Stimulated activated CD4-positive, alpha-beta T cell treated with anti-CD3 and anti-CD28 coated beads, TNF-alpha, amount 100 ng/mL, for 24 hours (primary cell): Measurements from ENCODE around the gene ZNF595.
"Not testable (repeated sequence)": the region's sequence is repeated elsewhere in the genome, so short reads cannot be mapped to it uniquely, and the experiment has no call there.

ENCODE experiments used
- DNase-seq, 3 experiments: peaks; one replicate each; pipeline ENCODE4 v3.0.0-alpha.2; 2020; ENCODE audit warnings: low read depth in 3 of 3

The ZNF595 gene

GRCh38 chr4:52804-53479, at the start of gene ZNF595:
Gene ZNF595 (plus strand): TSS chr4:53321. CDS start chr4:53489, 168 bp downstream.
- peak in 1 of 3 experiments; percentile 0 for DNase-seq

GRCh38 chr4:9937-10870, 42.9 kb upstream of the ZNF595 start:
- DNase-seq: not testable (repeated sequence)

DNA sequence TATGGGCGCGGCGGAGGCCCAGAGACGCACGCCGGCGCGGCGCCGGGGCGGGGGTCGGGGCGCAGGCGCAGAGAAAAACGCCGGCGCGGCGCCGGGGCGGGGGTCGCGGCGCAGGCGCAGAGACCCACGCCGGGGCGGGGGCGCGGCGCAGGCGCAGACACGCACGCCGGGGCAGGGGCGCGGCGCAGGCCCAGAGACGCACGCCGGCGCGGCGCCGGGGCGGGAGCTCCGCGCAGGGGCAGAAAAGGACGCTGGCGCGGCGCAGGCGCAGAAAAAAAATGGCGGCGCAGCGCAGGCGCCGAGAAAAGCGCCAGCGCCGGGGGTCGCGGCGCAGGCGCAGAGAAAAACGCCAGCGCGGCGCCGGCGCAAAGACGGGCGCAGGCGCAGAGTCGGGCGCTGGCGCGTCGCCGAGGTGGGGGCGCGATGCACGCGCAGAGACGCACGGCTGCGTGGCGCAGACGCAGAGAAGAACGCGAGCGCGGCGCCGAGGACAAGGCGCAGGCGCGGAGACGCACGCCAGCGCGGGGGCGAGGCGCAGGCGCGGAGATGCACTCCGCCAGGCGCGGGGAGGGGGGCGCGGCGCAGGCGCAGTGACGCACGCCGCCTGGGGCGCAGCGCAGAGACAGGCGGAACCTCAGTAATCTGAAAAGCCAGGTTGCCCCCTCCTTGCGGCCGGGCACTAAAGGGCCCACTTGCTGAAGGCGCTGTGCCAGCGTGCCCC, 41.9 kb upstream of the ZNF595 start:
- not testable (repeated sequence) for DNase-seq

GRCh38 chr4:11816-12417, 41.2 kb upstream of the ZNF595 start:
- DNase-seq: peak in 1 of 3 experiments; percentile 35

DNA sequence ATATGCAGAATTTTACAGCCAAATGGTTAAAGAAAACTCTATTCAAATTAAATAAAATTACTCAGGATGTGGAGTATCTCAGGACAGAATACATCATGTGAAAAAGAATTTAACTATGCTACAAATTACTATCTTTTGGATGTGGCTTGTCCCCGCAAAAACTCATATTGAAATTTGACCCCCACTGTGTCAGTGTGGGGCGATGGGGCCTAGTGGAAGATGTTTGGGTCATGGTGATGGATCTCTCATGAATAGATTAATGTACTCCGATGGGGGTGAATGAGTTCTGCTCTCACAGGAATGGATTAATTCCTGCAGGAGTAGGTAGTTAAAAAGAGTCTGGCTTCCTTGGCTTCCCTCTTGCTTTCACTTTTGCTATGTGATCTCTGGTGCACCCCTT, 35.0 kb upstream of the ZNF595 start:
- DNase-seq: not testable (repeated sequence)

DNA sequence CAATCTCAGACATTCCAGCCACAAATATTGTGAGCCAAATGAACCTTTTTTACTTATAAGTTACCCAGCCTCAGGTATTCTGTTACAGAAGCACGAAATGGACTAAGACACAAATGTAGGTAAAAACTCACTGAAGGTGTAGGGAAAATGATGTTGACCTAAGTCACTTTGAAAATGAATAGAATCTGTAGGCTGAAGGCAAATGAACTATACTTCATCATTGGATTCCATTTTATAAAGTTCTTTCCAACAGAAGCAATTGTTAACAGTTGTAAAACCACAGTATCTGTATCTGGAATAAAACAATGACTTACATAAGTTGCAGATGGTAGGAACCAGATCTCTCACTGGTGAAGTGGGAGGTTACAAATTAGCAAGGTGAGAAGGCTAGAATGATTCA, 34.5 kb upstream of the ZNF595 start:
- DNase-seq: not testable (repeated sequence)

DNA sequence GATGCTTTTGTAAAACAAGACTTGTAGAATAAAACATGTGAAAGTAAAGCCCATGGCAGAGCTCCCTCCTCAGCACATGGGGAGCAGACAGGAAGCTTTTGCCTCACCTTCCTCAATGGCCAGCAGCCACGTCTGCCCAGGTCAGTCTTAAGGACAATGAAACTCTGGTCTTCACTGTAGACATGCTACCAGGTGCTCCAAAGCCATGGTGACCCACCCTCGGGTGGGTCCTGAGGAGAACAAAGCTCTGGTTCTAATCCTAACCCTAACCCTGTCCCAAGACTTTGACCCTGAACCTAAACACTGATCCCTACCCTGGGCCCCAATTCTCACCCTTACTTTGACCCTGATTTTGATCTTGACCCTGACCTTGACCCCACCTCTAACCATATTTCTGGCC, 30.2 kb upstream of the ZNF595 start:
- not testable (repeated sequence) for DNase-seq

- not testable (repeated sequence) for DNase-seq
Observed at GRCh38 chr4:24359-24758, 28.8 kb upstream of the ZNF595 start.

DNA sequence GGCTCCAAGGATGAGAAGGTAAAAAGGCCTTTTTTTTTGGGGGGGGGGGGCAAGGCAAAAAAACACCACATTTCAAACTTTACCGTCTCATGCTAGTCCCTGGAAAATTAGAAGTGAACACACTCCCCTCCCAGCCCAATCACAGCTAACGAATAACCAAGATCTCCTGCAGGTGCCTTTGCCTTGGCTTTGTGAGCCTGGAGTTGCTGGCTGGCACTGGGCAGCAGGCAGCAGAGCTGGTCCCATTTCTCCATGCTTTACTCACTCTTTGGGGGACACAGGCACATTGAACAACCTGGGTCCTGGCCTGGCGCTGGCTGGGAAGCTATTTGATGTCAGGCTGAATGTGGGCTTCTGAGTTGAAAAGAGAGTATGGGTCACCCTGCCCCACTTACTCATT, 25.6 kb upstream of the ZNF595 start:
- not testable (repeated sequence) for DNase-seq

DNA sequence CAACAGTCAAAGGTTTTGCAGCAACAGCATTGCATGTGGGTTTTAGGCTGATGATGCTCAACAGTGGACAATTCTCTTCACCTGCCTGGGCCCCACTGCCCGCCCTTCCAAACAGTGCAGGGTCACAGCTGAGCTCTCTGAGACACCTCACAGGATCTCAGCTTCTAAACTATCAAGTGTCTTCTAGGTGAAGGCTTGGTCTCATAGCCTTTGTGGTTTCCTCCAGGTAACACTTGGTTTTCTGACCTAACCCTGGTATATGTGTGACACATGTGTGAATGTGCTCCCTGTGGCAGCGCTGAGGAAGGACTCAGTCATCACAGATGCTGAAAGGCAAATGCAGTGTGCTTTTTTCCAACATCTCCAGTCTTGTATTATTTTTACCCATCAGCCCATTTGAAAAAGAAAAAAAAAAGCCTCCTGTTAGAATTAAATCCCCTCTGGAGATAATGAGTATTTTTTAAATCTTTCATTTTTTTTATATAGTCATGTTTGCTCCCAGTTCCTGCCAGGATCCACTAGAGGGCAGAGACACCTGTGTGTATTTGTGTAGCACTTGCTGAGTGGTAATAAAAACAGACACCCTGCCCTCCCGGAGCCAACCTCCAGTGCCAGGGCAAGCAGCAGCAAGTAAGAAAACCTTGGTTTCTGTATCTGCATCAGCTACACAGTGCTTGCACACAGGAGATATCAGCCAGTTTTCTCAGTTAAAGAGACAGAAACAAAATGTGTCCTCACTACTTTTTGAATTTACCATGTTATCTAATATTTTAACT, 24.2 kb upstream of the ZNF595 start:
- DNase-seq: not testable (repeated sequence)

- not testable (repeated sequence) for DNase-seq
Observed at GRCh38 chr4:33314-33713, 19.8 kb upstream of the ZNF595 start.

- not testable (repeated sequence) for DNase-seq
Observed at GRCh38 chr4:36559-37415, 16.3 kb upstream of the ZNF595 start.

DNA sequence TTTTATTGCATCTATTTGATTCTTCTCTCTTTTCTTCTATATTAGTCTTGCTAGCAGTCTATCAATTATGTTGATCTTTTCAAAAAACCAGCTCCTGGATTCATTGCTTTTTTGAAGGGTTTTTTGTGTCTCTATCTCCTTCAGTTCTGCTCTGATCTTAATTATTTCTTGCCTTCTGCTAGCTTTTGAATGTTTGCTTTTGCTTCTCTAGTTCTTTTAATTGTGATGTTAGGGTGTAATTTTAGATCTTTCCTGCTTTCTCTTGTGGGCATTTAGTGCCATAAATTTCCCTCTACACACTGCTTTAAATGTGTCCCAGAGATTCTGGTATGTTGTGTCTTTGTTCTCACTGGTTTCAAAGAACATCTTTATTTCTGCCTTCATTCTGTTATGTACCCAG, 14.9 kb upstream of the ZNF595 start:
- DNase-seq: not testable (repeated sequence)

DNA sequence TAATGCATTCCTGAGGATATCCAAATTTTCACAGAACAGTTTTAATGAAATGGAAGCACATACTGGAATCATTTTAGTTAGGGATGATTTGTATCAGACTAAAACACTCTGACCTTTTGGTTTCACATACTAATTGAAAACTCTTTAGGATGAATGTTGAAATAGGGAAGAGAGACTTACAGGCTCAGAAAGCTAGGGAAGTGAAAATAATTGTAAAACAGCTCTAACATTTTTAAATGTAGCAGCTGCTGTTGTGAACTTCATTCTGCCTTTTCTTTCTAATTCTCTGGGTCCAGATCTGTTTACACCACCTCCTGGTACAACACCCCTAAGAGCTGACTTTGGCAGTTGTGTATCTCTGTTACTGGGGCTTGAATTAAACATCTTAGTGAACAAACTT, 9.7 kb upstream of the ZNF595 start:
- DNase-seq: not testable (repeated sequence)

GRCh38 chr4:51253-51652, 1.9 kb upstream of the ZNF595 start:
- DNase-seq: not testable (repeated sequence)

- peak in 1 of 3 experiments; percentile 7 for DNase-seq
Observed at GRCh38 chr4:51655-52277, 1.4 kb upstream of the ZNF595 start.

DNA sequence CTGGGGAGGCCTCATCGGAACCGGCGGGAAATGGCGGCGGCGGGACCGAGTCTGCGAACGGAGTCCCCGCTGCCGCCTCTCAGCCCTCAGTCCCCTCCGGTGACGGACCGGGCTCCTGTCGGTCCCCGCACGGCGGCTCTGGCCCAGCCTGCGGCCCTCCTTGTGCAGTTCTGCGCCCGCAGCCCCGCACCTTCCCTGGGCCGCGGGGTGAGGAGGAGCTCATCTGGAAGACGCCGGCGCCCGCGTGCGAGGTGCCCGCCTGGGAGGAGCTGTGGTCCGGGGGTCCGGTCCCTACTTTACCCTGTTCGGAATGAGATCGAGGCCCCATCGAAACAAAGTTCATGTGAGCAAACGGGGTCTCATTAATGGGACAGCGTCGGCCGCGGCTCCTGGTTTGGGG, 400 bp downstream of the ZNF595 start:
- DNase-seq: not testable (repeated sequence)

DNA sequence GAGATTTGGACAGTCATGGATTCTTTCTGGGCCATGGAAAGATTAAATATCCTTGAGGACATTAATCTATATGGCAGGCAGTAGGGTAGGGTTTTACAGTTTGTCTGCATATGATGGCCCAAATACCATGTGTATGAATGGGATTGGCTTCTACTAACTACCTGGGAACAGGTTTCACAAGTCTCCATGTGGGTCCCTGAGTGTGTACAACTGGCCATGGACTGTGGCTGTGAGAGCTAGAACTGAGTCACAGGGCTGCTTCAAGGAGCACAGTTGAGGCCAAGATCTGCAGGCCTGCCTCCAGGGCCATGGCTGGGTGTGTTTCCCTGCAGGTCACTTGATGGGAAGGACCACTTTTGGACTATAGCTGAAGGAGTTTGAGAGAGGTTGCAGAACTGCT, 11.6 kb downstream of the ZNF595 start:
- DNase-seq: not testable (repeated sequence)

DNA sequence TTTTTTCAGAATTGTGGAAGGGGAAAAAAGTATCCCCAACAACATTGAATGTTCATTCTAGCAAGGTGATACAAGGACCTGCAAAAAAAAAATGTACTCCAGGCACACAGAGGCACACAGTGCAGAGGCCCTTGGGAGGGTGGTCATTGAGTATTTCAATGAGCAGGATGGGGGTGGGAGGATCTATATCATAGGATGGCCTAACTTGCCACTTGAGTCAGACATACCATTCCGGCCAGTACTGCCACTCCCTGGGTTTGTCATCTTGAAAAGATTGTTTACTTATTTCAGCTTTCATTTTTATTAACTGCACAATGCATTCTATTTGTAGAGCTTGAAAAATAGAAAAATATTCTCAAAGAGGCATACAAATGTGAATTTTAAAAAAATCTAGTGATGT, 18.7 kb downstream of the ZNF595 start:
- DNase-seq: no peak
